Pancreas (tissue), 10 donors: ENCODE measurements around the gene CDK9. TPM values are rescaled to one million over a fixed set of nuclear protein-coding genes. Genes with fewer than 3 reads are reported as not detected.

Experiments
- ATAC-seq, 4 donors: fragments of 200-7000 bp; cut with Tn5 transposase; one replicate each; pipeline versions ENCODE4 v1.8.0 to v1.9.1; 2020; ENCODE audit warnings: mild to moderate bottlenecking in 4 of 4, moderate library complexity in 4 of 4
- DNase-seq, 6 donors: peaks; one replicate each; pipeline ENCODE4 v3.0.0-alpha.2; 2020
- FAIRE-seq: peaks from 2 replicates; lab custom pipeline; 2012; peaks lifted over from hg19 to GRCh38; lab: Jason Lieb, UNC
- H3K27ac ChIP-seq, 4 donors: fragments of 200-600 bp; sonication (generic); 1 replicate in 3 of 4; 2 replicates in 1 of 4; pipeline versions ENCODE4 v1.5.0 to v1.8.0; 2020
- H3K27me3 ChIP-seq, 4 donors: fragments of 200-600 bp; one replicate each; pipeline ENCODE4 v1.8.0; 2021
- H3K36me3 ChIP-seq, 3 donors: fragments of 200-600 bp; sonication (generic) in 1 of 3; one replicate each; pipeline versions ENCODE4 v1.5.0 to v1.8.0; 2020 to 2021
- H3K4me1 ChIP-seq, 3 donors: fragments of 200-600 bp; one replicate each; pipeline ENCODE4 v1.8.0; 2021
- H3K4me3 ChIP-seq, 4 donors: fragments of 200-600 bp; sonication (generic) in 2 of 4; one replicate each; pipeline versions ENCODE4 v1.5.0 to v1.8.0; 2020 to 2021
- H3K9me3 ChIP-seq, 4 donors: fragments of 200-600 bp; one replicate each; pipeline ENCODE4 v1.8.0; 2021
- WGBS, 2 donors: extraction: QIAGEN DNeasy Blood & Tissue Kit; methylation state at CpG; one replicate each; pipeline ENCODE4 v1.1.7; 2013; 5-methylcytosine and 5-hydroxymethylcytosine counted together
- intact Hi-C, 3 donors: fragments of 100-400 bp; cut with DNase I; formaldehyde crosslinking; loops; one replicate each; pipeline versions ENCODE4 v1.11.1 to v1.14.2; 2022
- polyA plus RNA-seq, 2 donors: library from polyadenylated mRNA; stranded (reverse); fragments of 200-250 nt; gene quantifications; one replicate each; pipeline ENCODE4 v1.2.3, GENCODE V29; 2013
- total RNA-seq, 6 donors: library from RNA; stranded (reverse); fragmentation: NEBNext Ultra II Directional in 4 of 6; extraction: Animal tissue kit (Norgen Biotek cat#: 25700) in 4 of 6; gene quantifications; one replicate each; pipeline versions ENCODE4 v1.2.1 to v1.2.4, GENCODE V29; 2021 to 2023
- TF ChIP-seq, protein P1 (sequence below), 4 donors: fragments of 200-600 bp; sonication (generic) in 3 of 4; IDR thresholded peaks; one replicate each; pipeline versions ENCODE4 v1.5.0 to v1.8.0; 2021; ENCODE audit warnings: antibody characterized with exemption in 4 of 4
- donor health status: healthy with polysubstance abuse.
- donor health status: DM: no; HTN: no; CAD: no; lungs with moderate emphysema.
- donor health status: DM: no; HTN: no; CAD: no.
- donor health status: control.
- donor health status: control.
- donor health status: Bipolar disorder and iron deficiency.
- donor health status: DM: yes; HTN: yes; CAD: no.
- donor health status: DM: no; HTN: no; CAD: no.
- donor health status: DM: no; HTN: no; CAD: no.
- donor health status: DM: yes; HTN: yes; CAD: no.

CDK9 gene
- total and polyA plus RNA-seq, 8 donors = 33.9 to 119 (median 46.3) TPM

DNA sequence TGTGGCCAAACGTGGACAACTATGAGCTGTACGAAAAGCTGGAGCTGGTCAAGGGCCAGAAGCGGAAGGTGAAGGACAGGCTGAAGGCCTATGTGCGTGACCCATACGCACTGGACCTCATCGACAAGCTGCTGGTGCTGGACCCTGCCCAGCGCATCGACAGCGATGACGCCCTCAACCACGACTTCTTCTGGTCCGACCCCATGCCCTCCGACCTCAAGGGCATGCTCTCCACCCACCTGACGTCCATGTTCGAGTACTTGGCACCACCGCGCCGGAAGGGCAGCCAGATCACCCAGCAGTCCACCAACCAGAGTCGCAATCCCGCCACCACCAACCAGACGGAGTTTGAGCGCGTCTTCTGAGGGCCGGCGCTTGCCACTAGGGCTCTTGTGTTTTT lies 3.3 kb downstream of the CDK9 start:
- Histone ChIP-seq H3K9me3 (no peaks in the 10 kb centered on the region), H3K27ac (peak overlapping the region in 2 of 4 donors; percentile 41 to 53), H3K36me3 (peaks cover 5 to 55% (median 42%) of the 10 kb centered on the region in 3 donors), H3K4me3 (no peak overlapping the region), H3K27me3 (no peaks in the 10 kb centered on the region), H3K4me1 (peaks cover 30 to 49% (median 39%) of the 10 kb centered on the region in 3 donors)
- no peak for FAIRE-seq
- no peak for ATAC-seq
- intact Hi-C loops = no loop called here
- 75 to 80% methylated on average over 25 of the region's 25 CpGs for WGBS, 2 donors
- TF ChIP-seq, protein P1, sequence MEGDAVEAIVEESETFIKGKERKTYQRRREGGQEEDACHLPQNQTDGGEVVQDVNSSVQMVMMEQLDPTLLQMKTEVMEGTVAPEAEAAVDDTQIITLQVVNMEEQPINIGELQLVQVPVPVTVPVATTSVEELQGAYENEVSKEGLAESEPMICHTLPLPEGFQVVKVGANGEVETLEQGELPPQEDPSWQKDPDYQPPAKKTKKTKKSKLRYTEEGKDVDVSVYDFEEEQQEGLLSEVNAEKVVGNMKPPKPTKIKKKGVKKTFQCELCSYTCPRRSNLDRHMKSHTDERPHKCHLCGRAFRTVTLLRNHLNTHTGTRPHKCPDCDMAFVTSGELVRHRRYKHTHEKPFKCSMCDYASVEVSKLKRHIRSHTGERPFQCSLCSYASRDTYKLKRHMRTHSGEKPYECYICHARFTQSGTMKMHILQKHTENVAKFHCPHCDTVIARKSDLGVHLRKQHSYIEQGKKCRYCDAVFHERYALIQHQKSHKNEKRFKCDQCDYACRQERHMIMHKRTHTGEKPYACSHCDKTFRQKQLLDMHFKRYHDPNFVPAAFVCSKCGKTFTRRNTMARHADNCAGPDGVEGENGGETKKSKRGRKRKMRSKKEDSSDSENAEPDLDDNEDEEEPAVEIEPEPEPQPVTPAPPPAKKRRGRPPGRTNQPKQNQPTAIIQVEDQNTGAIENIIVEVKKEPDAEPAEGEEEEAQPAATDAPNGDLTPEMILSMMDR (IDR thresholded peaks at IDR 0.05) = no peak
- DNase-seq = peak in 4 of 6 donors; percentile 38 to 75 (median 52)

DNA sequence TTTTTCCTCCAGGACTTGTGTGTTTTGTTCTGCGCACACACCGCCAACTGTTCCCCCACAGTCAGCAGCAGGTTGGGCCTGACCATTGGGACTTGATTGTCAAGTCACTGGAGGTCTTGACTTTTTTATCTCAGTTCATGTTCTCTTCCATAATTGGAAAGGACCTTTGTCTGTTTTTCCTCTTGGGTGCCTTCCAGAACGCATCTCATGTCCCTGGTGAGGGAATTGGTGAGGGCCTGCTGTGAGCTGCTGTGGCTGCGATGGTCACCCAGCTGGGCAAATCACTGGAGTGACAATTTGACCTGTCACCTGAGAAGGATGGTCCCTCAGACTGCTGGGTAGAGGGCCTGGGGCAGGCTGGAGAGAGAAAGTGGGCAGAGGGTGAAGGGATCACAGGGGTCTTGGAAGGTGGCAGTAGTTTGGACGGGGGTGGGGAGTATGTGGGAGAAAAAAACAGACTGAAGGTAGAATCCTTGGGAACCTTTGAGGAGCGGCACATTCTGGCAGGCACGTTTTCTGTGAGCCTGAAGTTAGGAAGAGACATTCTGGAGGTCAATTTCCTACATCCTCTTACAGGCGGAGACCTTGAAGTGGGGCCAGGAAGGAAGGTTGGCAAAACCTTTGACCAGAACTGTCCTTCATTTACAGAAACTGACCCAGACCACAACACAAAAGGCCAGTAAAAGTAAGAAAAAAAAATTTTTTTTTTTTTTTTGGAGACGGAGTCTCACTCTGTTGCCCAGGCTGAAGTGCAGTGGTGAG lies 4.4 kb downstream of the CDK9 start:
- Histone ChIP-seq H3K9me3 (no peaks in the 10 kb centered on the region), H3K4me1 (peaks cover 40 to 56% (median 46%) of the 10 kb centered on the region in 3 donors), H3K27ac (peak overlapping the region in 1 of 4 donors; percentile 12), H3K27me3 (no peaks in the 10 kb centered on the region), H3K36me3 (peaks cover 5 to 55% (median 42%) of the 10 kb centered on the region in 3 donors), H3K4me3 (no peak overlapping the region)
- 72 to 74% methylated on average over 9 of the region's 9 CpGs for WGBS, 2 donors
- TF ChIP-seq, protein P1 (IDR thresholded peaks at IDR 0.05) = no peak
- no peak for ATAC-seq
- intact Hi-C loops = no loop called here
- no peak for FAIRE-seq
- no peak for DNase-seq

DNA sequence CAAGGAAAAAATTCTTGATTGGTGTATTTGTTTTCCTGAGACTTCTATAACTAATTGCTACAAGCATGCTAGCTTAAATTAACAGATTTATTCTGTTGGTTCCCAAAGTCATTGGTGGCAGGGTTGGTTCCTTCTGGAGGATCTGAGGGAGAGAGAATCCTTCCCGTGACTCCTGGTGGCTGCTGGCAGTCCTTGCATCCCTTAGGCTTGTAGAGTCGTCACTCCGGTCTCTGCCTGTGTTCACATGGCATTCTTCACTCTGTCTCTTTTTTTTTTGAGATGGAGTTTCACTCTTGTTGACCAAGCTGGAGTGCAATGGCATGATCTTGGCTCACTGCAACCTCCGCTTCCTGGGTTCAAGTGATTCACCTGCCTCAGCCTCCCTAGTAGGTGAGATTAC lies 5.3 kb downstream of the CDK9 start:
- Histone ChIP-seq H3K27me3 (no peaks in the 10 kb centered on the region), H3K36me3 (peaks cover 5 to 55% (median 42%) of the 10 kb centered on the region in 3 donors), H3K27ac (no peak overlapping the region), H3K4me3 (no peak overlapping the region), H3K9me3 (no peaks in the 10 kb centered on the region), H3K4me1 (peaks cover 48 to 62% (median 51%) of the 10 kb centered on the region in 3 donors)
- no peak for DNase-seq
- intact Hi-C loops = no loop called here
- no peak for FAIRE-seq
- 88 to 91% methylated on average over 4 of the region's 4 CpGs for WGBS, 2 donors
- TF ChIP-seq, protein P1 (IDR thresholded peaks at IDR 0.05) = no peak
- no peak for ATAC-seq

- H3K27ac ChIP-seq = peak overlapping the region in 1 of 4 donors; percentile 48
Measured at GRCh38 chr9:127792417-127793031, 6.7 kb downstream of the CDK9 start.

More at GRCh38 chr9:127792417-127793031, 6.7 kb downstream of the CDK9 start:
- Histone ChIP-seq H3K4me3 (no peak overlapping the region), H3K4me1 (peaks cover 48 to 69% (median 54%) of the 10 kb centered on the region in 3 donors), H3K36me3 (peaks cover 5 to 47% (median 40%) of the 10 kb centered on the region in 3 donors), H3K9me3 (no peaks in the 10 kb centered on the region), H3K27me3 (no peaks in the 10 kb centered on the region)
- TF ChIP-seq, protein P1 (IDR thresholded peaks at IDR 0.05) = no peak
- DNase-seq (no peak), FAIRE-seq (no peak), ATAC-seq (no peak)
- WGBS, 2 donors = 66 to 71% methylated on average over 7 of the region's 7 CpGs
- intact Hi-C loops = no loop called here
